K562 (cell line): Measurements from ENCODE around the gene TBC1D1. TPM values are rescaled to one million over a fixed set of nuclear protein-coding genes. Genes with fewer than 3 reads are reported as not detected.
"Not testable (repeated sequence)": the region's sequence is repeated elsewhere in the genome, so short reads cannot be mapped to it uniquely, and the experiment has no call there.

Experiments used
- ATAC-seq: fragments of 200-7000 bp; cut with Tn5 transposase; 3 replicates; pipeline ENCODE4 v1.9.1; 2020; ENCODE audit warnings: moderate library complexity
- BruUV-seq: library from RNA; stranded (reverse); fragments of 400-500 nt; replicated peaks from 2 replicates; lab custom pipeline; 2021; lab: Mats Ljungman, UMichigan
- CTCF ChIA-PET: fragments of 300-600 bp; formaldehyde crosslinking; extraction: SDS; loops from one replicate; lab custom pipeline; 2021; ENCODE audit warnings: low intra/inter-chr PET ratio; lab: Yijun Ruan, JAX
- POLR2A ChIA-PET: fragments of 300-600, 350-650 bp; sonication (Branson Sonifier 250); formaldehyde crosslinking; extraction: SDS; loops from one replicate; lab custom pipeline; 2021; ENCODE audit warnings: antibody characterized with exemption, inconsistent platforms; lab: Yijun Ruan, JAX
- DNase-seq, 4 experiments: peaks; one replicate each; pipeline versions ENCODE4 v3.0.0 to v3.0.0-alpha.2; 2011 to 2018; ENCODE audit warnings: low spot score in 3 of 4, mixed read lengths in 3 of 4; ENCODE audit errors: extremely low read depth in 1 of 4
- FAIRE-seq: peaks from 2 replicates; lab custom pipeline; 2011; peaks lifted over from hg19 to GRCh38; lab: Jason Lieb, UNC
- H2AFZ ChIP-seq: 2 replicates; pipeline ENCODE4 v1.6.0; 2011; ENCODE audit warnings: low read depth, low read length, control low read depth, inconsistent platforms
- H3K27ac ChIP-seq: fragments of 200-600 bp; 3 replicates; pipeline ENCODE4 v1.8.0; 2011; ENCODE audit warnings: low read depth, mild to moderate bottlenecking, control low read depth, inconsistent platforms, low read length, moderate library complexity, mixed read lengths; ENCODE audit errors: extremely low read depth
- H3K27me3 ChIP-seq, 2 experiments: fragments of 300-600 bp in 1 of 2; 2 replicates in 1 of 2; 3 replicates in 1 of 2; pipeline versions ENCODE4 v1.6.0 to v1.8.0; 2011; ENCODE audit warnings: inconsistent platforms in 2 of 2, low read length in 2 of 2, mild to moderate bottlenecking in 1 of 2, mixed read lengths in 1 of 2, moderate library complexity in 1 of 2; ENCODE audit not compliant: control insufficient read depth in 2 of 2, insufficient read depth in 2 of 2
- H3K36me3 ChIP-seq: fragments of 300-600 bp; 3 replicates; pipeline ENCODE4 v1.8.0; 2011; ENCODE audit warnings: mild to moderate bottlenecking, low read length, inconsistent platforms; ENCODE audit not compliant: control insufficient read depth, insufficient read depth
- H3K4me1 ChIP-seq, 2 experiments: fragments of 200-600 bp in 1 of 2; replicated peaks in 1 of 2; 2 replicates in 1 of 2; 3 replicates in 1 of 2; pipeline versions ENCODE4 v1.5.1 to v1.8.0; 2011; ENCODE audit warnings: inconsistent platforms in 2 of 2, low read length in 2 of 2, mild to moderate bottlenecking in 1 of 2, mixed read lengths in 1 of 2, moderate library complexity in 1 of 2; ENCODE audit not compliant: control insufficient read depth in 2 of 2, insufficient read depth in 2 of 2
- H3K4me2 ChIP-seq: 2 replicates; pipeline ENCODE4 v1.6.1; 2011; ENCODE audit warnings: low read length, control low read depth, inconsistent platforms, mixed read lengths; ENCODE audit not compliant: insufficient read depth
- H3K4me3 ChIP-seq: fragments of 200-600 bp; sonication (generic), shearing (Covaris generic); 2 replicates; pipeline ENCODE4 v1.5.1; 2016; ENCODE audit warnings: control low read depth, inconsistent platforms
- H3K79me2 ChIP-seq: fragments of 200-600 bp; 3 replicates; pipeline ENCODE4 v1.8.0; 2011; ENCODE audit warnings: low read length, inconsistent platforms; ENCODE audit not compliant: control insufficient read depth, insufficient read depth
- H3K9ac ChIP-seq, 2 experiments: 2 replicates each; pipeline versions ENCODE4 v1.6.0 to v1.6.1; 2011; ENCODE audit warnings: low read depth in 2 of 2, low read length in 2 of 2, control low read depth in 1 of 2, inconsistent platforms in 1 of 2, mild to moderate bottlenecking in 1 of 2, mixed read lengths in 1 of 2; ENCODE audit not compliant: insufficient read depth in 1 of 2
- H3K9me1 ChIP-seq: one replicate; pipeline ENCODE4 v1.6.0; 2011; ENCODE audit warnings: inconsistent platforms, mild to moderate bottlenecking, low read length, moderate library complexity; ENCODE audit not compliant: control insufficient read depth, insufficient read depth
- H3K9me3 ChIP-seq: replicated peaks from 2 replicates; pipeline ENCODE4 v1.5.1; 2011; ENCODE audit warnings: low read depth, low read length, inconsistent platforms; ENCODE audit not compliant: control insufficient read depth, insufficient read depth
- H4K20me1 ChIP-seq: replicated peaks from 2 replicates; pipeline ENCODE4 v1.6.1; 2011; ENCODE audit warnings: low read length, inconsistent platforms, mixed read lengths; ENCODE audit not compliant: control insufficient read depth, insufficient read depth
- CEBPZ ChIP-seq: fragments of 150-350 bp; IDR thresholded peaks from 2 replicates; pipeline ENCODE4 v1.6.1; 2014; ENCODE audit warnings: low read depth, mild to moderate bottlenecking, low read length, borderline replicate concordance
- FOXA3 ChIP-seq, 2 experiments: fragments of 450-650 bp in 1 of 2; sonication (generic) in 1 of 2; formaldehyde crosslinking; IDR thresholded peaks in 1 of 2; conservative IDR thresholded peaks in 1 of 2; 2 replicates each; pipeline versions ENCODE4 v1.4.0 to v1.8.0; 2020 to 2022; ENCODE audit warnings: mild to moderate bottlenecking in 2 of 2, missing genetic modification reagents in 1 of 2
- PHB2 ChIP-seq: fragments of 450-650 bp; IDR thresholded peaks from 2 replicates; pipeline ENCODE4 v1.6.1; 2017; ENCODE audit warnings: low read depth
- ZNF146 ChIP-seq: IDR thresholded peaks from one replicate; pipeline ENCODE4 v1.6.1; 2018; ENCODE audit warnings: missing compliant biosample characterization; ENCODE audit not compliant: unreplicated experiment
- in situ Hi-C: fragments of 300-500 bp; cut with MboI; formaldehyde crosslinking; loops from 4 replicates; pipeline ENCODE4 v1.15.0; 2018; ENCODE audit warnings: inconsistent platforms, mixed read lengths
- intact Hi-C: fragments of 100-400 bp; cut with micrococcal nuclease; formaldehyde crosslinking; loops from 2 replicates; pipeline ENCODE4 v1.14.2; 2022
- polyA plus RNA-seq, 8 experiments: library from polyadenylated mRNA; depleted of rRNA in 4 of 8; stranded (reverse) in 5 of 8; unstranded in 3 of 8; fragments of >200 nt; fragmentation: Nextera tagmentation in 2 of 8; fragmentation: Illumina TruSeq in 1 of 8; extraction: Ambion mirVana in 2 of 8; extraction: Trizol in 1 of 8; gene quantifications; 2 replicates each; pipeline versions ENCODE4 v1.2.1 to v1.2.3, GENCODE V29; 2011 to 2014; ENCODE audit warnings: inconsistent platforms in 1 of 8, missing spikeins in 1 of 8
- total RNA-seq, 7 experiments: library from RNA; depleted of rRNA in 6 of 7; stranded (reverse); fragments of >200 nt in 6 of 7; fragmentation: Illumina TruSeq in 2 of 7; extraction: Trizol in 2 of 7; gene quantifications; 2 replicates each; pipeline versions ENCODE4 v1.2.1 to v1.2.3, GENCODE V29; 2011 to 2021; ENCODE audit warnings: low replicate concordance in 1 of 7
- TF ChIP-seq, protein P1 (sequence below): IDR thresholded peaks from 2 replicates; pipeline ENCODE4 v1.6.1; 2016; ENCODE audit warnings: missing genetic modification characterization, missing compliant biosample characterization

The TBC1D1 gene
- total and polyA plus RNA-seq, 9 of the 15 experiments (the other 6 are each of a cell fraction or from before 2014, with no cell fraction given), result 0.59 to 14.2 (median 8.8) TPM

DNA sequence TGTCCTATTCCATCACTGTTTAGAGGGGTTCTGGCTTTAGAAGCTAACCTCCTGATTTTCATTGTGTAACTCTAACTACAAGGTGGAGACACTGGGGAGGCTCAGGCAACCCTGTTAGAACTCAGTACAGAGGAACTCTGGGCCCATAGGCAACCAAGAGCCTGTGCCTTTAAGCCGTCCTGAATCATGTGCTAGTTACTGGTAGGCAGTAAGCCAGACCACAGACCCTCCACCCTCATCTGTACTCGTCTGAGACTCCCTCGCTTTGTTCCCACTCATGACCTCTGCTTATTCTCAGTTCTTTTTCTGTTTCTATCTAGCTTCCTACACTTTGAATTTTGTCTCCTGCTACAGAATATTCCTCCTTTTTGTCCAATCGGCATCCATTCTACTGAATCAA lies 31.4 kb downstream of the TBC1D1 start (continued):
- TF ChIP-seq FOXA3 (CRISPR knock-in tag; conservative IDR thresholded peaks at IDR 0.05 in 1 of 2, IDR thresholded peaks at IDR 0.05 in 1 of 2) (no peak), CEBPZ (no peak), PHB2 (no peak)
- TF ChIP-seq, protein P1, sequence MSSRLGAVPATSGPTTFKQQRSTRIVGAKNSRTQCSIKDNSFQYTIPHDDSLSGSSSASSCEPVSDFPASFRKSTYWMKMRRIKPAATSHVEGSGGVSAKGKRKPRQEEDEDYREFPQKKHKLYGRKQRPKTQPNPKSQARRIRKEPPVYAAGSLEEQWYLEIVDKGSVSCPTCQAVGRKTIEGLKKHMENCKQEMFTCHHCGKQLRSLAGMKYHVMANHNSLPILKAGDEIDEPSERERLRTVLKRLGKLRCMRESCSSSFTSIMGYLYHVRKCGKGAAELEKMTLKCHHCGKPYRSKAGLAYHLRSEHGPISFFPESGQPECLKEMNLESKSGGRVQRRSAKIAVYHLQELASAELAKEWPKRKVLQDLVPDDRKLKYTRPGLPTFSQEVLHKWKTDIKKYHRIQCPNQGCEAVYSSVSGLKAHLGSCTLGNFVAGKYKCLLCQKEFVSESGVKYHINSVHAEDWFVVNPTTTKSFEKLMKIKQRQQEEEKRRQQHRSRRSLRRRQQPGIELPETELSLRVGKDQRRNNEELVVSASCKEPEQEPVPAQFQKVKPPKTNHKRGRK, result no peak

GRCh38 chr4:37923089-37923488 lies 32.2 kb downstream of the TBC1D1 start:
- DNase-seq, FAIRE-seq, H3K36me3 ChIP-seq, BruUV-seq, H3K4me2 ChIP-seq, H3K79me2 ChIP-seq, H3K9ac ChIP-seq, ATAC-seq, H3K4me3 ChIP-seq, H3K9me1 ChIP-seq, H3K4me1 ChIP-seq, H2AFZ ChIP-seq, POLR2A ChIA-PET, intact Hi-C loops, in situ Hi-C loops, H4K20me1 ChIP-seq, H3K9me3 ChIP-seq, CTCF ChIA-PET, H3K27ac ChIP-seq: not testable (repeated sequence)
- peak; percentile 78 for TF ChIP-seq ZNF146 (CRISPR knock-in tag)
- peaks cover 14 to 33% of the 10 kb centered on the region in 2 experiments for H3K27me3 ChIP-seq
